IPS-15b (cell line): Measurements from ENCODE around the gene SYNM.
A peak's percentile ranks its signal among the peaks of the same experiment; 100 is the strongest.

Source experiments
- H3K27me3 ChIP-seq: one replicate; pipeline ENCODE4 v1.6.1; 2013; ENCODE audit warnings: low read length; ENCODE audit not compliant: control insufficient read depth, insufficient read depth
- H3K36me3 ChIP-seq: one replicate; pipeline ENCODE4 v1.6.1; 2013; ENCODE audit warnings: low read length; ENCODE audit not compliant: control insufficient read depth, insufficient read depth
- H3K4me1 ChIP-seq: one replicate; pipeline ENCODE4 v1.6.1; 2013; ENCODE audit warnings: mild to moderate bottlenecking, low read length; ENCODE audit not compliant: control insufficient read depth, insufficient read depth
- H3K4me3 ChIP-seq: one replicate; pipeline ENCODE4 v1.5.1; 2013; ENCODE audit warnings: low read depth, low read length
- H3K9ac ChIP-seq: one replicate; pipeline ENCODE4 v1.6.1; 2013; ENCODE audit warnings: low read depth, mild to moderate bottlenecking, low read length
- H3K9me3 ChIP-seq: one replicate; pipeline ENCODE4 v1.6.1; 2013; ENCODE audit warnings: mild to moderate bottlenecking, low read length; ENCODE audit not compliant: control insufficient read depth, insufficient read depth

The SYNM gene

DNA sequence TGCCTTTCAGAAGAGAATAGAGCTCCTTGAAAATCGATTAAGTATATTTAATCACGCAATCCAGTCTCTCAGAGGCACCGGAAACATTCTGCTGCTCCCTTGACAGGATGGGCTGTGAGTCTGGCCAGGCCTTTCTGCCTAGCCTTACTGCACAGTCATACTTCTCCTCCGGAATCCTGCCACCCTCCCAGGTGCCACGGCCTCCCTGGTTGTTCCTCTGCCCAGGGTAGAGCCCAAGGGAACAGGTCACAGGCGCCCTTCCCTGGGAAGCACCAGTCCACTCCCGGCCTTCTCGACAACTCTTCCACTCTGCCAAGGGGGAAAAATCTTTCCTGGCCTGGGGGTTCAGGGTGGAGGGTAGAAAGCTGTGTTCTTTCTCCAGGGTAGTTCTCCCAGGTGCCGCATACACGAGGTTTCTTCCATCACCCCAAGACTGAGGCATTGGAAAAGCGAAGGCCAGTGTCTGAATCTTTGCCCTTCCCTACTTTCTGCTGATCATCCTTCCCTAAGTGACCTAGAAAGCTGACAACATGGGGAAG lies 17.4 kb upstream of the SYNM start:
- Histone ChIP-seq H3K4me3 (no peak overlapping the region), H3K4me1 (peaks cover 5% of the 10 kb centered on the region), H3K36me3 (no peaks in the 10 kb centered on the region), H3K9ac (no peak overlapping the region), H3K9me3 (peaks cover 3% of the 10 kb centered on the region), H3K27me3 (no peaks in the 10 kb centered on the region)

DNA sequence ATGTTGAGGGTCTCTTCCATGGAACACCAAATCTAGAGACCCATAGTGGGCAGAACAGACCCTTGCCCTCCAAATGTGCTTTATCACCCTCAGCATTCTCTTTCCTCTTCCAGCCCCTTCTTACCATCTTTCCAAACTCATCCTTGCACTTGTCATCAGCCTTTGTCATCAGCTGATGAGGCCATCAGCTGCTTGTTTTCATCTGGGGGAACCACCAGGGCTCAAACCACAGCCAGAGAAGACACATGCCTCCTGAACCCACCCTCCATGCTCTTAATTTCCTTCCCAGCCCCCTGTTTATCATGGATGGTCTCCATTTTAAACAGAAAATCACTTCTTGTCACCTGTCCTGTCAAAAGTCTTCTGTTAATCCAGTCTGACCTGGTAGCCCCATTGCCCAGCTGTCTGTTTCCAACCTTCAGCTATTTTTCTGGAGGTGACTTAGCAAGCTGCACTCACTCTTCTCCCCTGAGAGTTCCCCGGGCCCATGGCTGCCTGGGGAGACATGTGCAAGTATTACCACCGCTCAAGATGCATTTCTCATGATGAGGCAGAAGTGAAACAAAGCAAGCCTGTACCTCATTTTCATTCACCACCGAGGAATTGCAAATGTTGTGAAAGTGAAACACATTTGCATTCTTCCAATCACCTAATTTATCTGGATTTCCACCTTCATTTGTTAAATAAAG lies 14.7 kb upstream of the SYNM start:
- no peak overlapping the region for H3K4me3 ChIP-seq

DNA sequence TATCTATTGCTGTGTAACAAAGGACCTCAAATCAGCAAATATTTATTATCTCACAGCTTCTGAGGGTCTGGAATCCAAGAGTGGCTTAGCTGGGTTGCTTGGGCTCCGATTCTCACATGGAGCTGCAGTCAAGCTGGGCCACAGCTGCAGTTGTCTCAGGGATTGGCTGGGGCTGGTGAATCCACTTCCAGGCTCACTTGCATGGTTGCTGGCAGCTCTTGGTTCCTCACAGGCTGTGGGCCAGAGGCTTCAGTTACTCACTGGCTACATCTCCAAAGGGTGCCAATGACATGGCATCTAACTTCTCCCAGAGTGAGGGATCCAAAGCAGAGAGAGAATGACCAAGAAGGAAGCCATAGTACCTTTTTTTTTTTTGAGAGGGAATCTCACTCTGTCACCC lies 13.9 kb upstream of the SYNM start:
- Histone ChIP-seq H3K36me3 (no peaks in the 10 kb centered on the region), H3K27me3 (no peaks in the 10 kb centered on the region), H3K4me1 (peaks cover 5% of the 10 kb centered on the region), H3K9ac (no peak overlapping the region), H3K4me3 (no peak overlapping the region), H3K9me3 (no peaks in the 10 kb centered on the region)

More for the DNA sequence above, 14.7 kb upstream of the SYNM start:
- H3K27me3 ChIP-seq: no peaks in the 10 kb centered on the region
- H3K4me1 ChIP-seq: peaks cover 5% of the 10 kb centered on the region
- no peaks in the 10 kb centered on the region for H3K36me3 ChIP-seq
- no peak overlapping the region for H3K9ac ChIP-seq
- H3K9me3 ChIP-seq: no peaks in the 10 kb centered on the region

DNA sequence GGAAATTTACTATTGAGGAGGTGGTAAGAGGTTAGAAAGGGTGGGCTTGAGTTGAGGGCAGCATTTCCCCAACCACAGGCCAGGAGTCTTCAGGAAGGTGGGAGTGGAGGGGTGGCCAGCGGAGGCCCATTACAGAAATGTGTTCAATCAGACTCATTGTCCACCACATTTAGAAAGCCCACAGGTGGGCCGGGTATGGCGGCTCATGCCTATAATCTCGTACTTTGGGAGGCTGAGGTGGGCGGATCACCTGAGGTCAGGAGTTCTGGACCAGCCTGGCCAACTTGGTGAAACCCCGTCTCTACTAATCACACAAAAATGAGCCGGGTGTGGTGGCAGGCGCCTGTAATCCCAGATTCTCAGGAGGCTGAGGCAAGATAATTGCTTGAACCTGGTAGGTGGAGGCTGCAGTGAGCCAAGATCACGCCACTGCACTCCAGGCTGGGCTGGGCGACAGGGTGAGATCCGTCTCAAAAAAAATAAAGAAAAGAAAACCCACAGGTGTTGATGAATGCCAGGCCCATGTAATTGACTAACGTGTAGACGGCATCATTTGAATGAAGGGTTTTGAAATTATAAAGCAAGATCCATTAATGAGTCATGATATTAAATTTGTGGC lies 12.2 kb upstream of the SYNM start:
- Histone ChIP-seq H3K27me3 (no peaks in the 10 kb centered on the region), H3K4me1 (peaks cover 5% of the 10 kb centered on the region), H3K9ac (no peak overlapping the region)

DNA sequence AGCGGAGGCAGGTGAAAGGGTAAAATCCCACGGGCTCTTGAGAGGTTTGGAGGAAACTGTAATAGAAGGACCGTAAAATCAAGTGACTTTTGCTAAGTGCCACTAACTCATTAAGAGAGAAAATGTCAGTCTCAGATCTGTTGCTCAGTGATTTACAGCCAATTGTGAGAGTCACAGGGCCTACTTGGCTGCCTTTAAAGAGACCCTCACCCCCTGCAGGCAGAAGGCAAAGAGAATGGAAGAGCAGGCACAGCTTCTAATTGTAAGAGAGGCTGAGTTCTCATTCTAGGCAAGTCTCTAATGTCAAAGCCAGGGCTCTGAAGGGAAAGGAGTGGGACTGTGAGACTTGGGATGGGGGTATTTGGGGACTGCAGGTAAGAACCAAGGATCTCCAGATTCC lies 9.3 kb upstream of the SYNM start:
- Histone ChIP-seq H3K27me3 (peaks cover 22% of the 10 kb centered on the region), H3K9ac (no peak overlapping the region), H3K36me3 (no peaks in the 10 kb centered on the region), H3K4me1 (no peaks in the 10 kb centered on the region), H3K4me3 (no peak overlapping the region), H3K9me3 (no peaks in the 10 kb centered on the region)

More for the DNA sequence above, 12.2 kb upstream of the SYNM start:
- Histone ChIP-seq H3K4me3 (no peak overlapping the region), H3K9me3 (no peaks in the 10 kb centered on the region), H3K36me3 (no peaks in the 10 kb centered on the region)

DNA sequence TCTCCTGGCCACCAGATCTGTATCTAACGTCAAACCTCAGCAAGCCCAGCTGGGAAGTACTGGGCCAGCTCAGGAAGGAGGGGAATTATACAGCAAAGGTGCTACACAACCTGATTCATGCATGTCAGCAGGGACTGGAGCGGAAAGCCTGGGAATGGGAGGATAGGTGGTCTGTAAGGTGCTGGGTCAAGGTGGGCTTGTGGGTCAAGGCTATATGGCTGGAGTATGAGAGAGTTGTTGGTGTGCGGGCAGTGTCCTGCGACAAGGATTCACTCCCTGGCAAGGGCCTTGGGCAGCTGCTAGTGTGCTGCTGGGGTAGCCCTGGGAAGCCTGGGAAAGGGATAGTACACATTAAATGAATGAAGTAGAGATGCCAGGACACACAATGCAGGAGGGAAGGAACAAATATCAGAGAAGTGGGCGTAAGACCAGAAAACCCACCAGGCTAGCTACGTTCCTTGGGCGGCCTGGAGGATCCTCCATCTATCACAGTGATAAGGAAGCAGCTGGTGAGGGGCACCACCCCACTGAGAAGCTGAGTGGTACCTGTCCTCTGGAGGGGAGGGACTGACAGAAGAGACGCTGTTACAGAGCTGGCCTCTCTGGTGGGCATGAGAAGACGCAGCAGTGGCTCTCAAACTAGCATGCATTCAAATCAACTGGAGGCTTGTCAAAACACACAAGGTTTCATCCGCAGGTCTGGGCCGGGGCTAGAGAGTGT lies 8.5 kb upstream of the SYNM start:
- H3K27me3 ChIP-seq: peaks cover 23% of the 10 kb centered on the region
- no peak overlapping the region for H3K9ac ChIP-seq
- H3K36me3 ChIP-seq: no peaks in the 10 kb centered on the region
- no peaks in the 10 kb centered on the region for H3K4me1 ChIP-seq
- no peaks in the 10 kb centered on the region for H3K9me3 ChIP-seq
- no peak overlapping the region for H3K4me3 ChIP-seq

DNA sequence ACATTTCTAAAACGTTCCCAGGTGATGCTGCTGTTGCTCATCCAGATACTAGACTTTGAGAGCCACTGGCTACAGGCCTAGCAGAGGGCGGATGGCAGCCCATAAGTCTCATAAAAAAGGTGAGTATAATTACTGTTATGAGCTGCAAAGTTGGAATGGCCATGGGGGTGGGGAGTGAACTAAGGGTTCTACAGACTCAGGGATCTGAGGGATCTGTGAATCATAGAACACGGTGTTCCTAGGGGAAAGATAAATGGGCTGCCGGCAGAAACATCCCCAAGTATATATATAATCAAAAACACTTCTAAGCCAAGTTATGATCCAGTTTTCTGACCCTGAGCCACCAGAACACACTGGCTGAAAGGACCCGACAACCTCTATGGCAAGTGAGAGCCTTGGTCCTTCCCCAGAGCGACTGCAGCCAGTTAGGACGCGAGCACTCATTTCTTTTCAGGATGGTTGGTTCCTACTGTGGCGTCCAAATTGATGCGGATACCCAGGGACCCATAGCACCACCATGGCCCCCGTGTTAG lies 7.9 kb upstream of the SYNM start:
- Histone ChIP-seq H3K4me3 (no peak overlapping the region), H3K9ac (no peak overlapping the region), H3K9me3 (no peaks in the 10 kb centered on the region), H3K36me3 (no peaks in the 10 kb centered on the region), H3K4me1 (no peaks in the 10 kb centered on the region), H3K27me3 (peaks cover 28% of the 10 kb centered on the region)

DNA sequence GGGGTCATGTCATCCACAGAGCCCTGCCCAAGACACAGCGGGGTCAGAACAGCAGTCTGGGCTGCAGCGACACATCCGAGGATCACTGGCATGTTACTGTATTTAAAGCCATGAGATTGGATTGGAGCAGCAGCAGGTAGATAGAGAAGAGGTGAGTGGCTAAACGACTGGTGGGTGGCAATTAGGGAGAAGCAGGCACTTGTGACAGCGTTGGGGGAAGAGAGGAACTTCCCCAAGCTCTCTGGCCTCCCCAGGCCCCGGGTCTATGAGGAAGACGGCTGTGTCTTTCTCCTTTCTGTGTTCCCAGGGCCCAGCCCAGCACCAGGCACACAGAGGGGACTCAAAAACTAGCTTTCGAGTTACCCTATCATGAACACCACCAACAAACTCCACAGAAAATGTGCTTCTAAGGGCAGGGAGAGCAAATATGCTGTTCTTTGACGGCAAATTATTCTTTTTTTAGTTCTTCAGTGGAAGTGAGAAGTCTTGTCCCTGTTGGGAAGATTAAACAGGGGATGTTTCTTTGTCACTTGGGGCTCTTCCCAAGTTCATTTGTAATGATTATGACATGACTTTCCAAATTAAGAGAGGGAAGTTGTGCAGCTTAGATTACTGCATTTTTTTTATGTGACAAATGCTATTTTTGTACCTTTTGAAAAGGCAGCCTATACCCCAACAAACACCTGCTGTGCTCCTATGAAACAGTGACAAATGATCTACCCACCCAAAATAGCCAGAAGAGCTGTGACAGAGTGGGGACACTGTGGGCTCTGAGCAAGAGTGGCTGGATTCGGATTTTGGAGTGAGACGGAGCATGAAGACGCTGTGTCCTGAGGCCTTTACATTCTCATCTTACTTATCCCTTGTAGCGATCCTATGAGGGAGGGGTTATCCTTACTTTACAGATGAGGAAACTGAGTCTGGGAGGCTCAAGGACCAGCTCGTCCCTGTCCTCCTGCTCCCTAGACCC lies 7.2 kb upstream of the SYNM start:
- H3K4me3 ChIP-seq: no peak overlapping the region
- H3K4me1 ChIP-seq: no peaks in the 10 kb centered on the region
- no peaks in the 10 kb centered on the region for H3K9me3 ChIP-seq
- peaks cover 35% of the 10 kb centered on the region for H3K27me3 ChIP-seq
- H3K36me3 ChIP-seq: no peaks in the 10 kb centered on the region
- no peak overlapping the region for H3K9ac ChIP-seq

DNA sequence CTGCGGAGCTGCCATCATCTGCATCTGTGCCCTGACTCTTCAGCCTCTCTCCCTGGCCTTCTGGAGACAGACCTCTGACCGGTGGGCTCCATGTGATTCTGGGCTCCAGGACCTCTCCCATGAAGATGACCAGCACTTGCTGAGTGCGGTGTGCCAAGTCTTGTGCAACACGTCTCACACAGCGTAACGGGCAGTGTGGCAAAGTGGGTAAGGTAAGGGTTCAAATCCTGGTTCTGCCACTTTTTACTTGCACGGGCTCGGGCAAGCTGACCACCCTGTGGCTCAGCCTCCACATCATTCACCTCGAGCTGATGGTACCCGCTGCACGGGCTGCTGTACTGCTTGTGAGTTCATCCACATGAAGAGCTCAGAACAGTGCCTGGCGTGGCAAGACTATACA lies 6.5 kb upstream of the SYNM start:
- Histone ChIP-seq H3K9me3 (no peaks in the 10 kb centered on the region), H3K4me1 (no peaks in the 10 kb centered on the region), H3K4me3 (no peak overlapping the region), H3K27me3 (peaks cover 39% of the 10 kb centered on the region), H3K9ac (no peak overlapping the region), H3K36me3 (no peaks in the 10 kb centered on the region)

DNA sequence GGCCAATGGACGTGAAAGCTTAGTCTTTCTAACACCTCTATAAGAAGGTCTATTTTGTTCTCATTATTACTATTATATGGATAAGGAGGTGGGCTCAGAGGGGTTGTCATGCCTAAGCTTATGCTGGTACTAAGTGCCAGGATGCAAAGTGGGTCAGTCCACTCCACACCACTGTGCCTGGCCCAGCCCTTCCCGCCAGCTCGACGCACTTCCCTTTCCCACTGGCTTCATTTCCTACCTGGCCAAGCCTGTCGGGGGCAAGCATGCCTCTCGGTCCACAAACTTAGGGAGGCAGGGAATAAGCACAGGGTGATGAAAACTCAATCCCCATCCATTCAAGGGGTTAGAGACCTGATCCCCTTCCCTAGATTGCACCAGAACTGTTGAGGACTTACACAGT lies 5.9 kb upstream of the SYNM start:
- no peaks in the 10 kb centered on the region for H3K36me3 ChIP-seq
- no peak overlapping the region for H3K4me3 ChIP-seq
- no peaks in the 10 kb centered on the region for H3K9me3 ChIP-seq
- no peaks in the 10 kb centered on the region for H3K4me1 ChIP-seq
- peaks cover 40% of the 10 kb centered on the region for H3K27me3 ChIP-seq
- H3K9ac ChIP-seq: no peak overlapping the region

DNA sequence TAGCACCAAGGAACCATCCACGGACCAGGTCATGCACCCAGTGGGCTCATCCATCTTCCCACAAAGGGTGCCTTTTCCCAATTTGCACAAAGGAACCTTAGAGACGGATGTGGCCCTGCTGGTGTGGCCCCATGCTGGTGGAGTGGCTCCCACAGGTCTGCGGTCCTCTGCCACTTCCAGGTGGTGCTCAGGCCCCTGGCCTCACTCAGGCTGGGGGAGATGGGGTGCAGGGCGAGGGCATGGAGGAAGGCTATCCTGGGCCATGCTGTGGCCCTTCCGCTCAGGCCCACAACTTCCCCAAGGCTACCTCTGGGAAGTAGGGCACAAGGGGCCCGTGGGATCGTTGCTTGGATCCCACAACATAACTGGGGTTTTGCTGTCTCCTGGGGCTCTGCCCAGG lies 5.2 kb upstream of the SYNM start:
- Histone ChIP-seq H3K27me3 (peaks cover 40% of the 10 kb centered on the region), H3K36me3 (no peaks in the 10 kb centered on the region), H3K4me1 (no peaks in the 10 kb centered on the region), H3K9me3 (no peaks in the 10 kb centered on the region), H3K9ac (no peak overlapping the region), H3K4me3 (peak overlapping the region; percentile 45)
